Measurements from ENCODE around the gene AGA.

DNA sequence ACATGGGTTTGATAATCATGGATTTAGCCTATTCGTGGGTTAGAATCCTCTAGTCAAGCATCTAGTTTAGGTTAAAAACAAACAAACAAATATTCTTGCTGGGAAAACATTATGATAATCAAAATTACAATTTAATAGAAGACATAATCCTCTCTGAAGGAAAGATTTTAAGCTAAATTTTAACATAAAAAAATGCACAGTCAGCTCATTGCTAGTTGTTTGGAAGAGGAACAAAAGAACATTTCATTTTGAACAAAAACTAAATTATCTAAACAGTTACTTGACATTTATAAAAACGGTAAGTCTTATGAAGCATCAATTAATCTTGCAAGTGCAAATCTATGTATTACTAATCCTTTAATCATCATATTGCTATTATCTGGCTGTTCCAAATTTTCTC, 18.2 kb upstream of the AGA start:
- TF ChIP-seq CTCF (IDR thresholded peaks at IDR 0.05) (no peak), POLR2A (IDR thresholded peaks at IDR 0.05) (no peak)
